Esophagus muscularis mucosa (tissue), 4 donors: ENCODE data around the gene PRDM1.

Experiments
- CTCF ChIP-seq, 3 experiments: fragments of 200-600 bp in 2 of 3; fragments of 450-650 bp in 1 of 3; sonication (generic) in 2 of 3; IDR thresholded peaks; one replicate each; pipeline ENCODE4 v1.5.1; 2017 to 2019; ENCODE audit warnings: antibody characterized with exemption in 3 of 3, mild to moderate bottlenecking in 2 of 3, moderate library complexity in 1 of 3
- EP300 ChIP-seq: sonication (generic); formaldehyde crosslinking; IDR thresholded peaks from one replicate; pipeline ENCODE4 v1.6.1; 2017; ENCODE audit warnings: antibody characterized with exemption
- POLR2AphosphoS5 ChIP-seq, 2 donors: sonication (generic); formaldehyde crosslinking; IDR thresholded peaks; one replicate each; pipeline ENCODE4 v1.6.1; 2017; ENCODE audit warnings: antibody characterized with exemption in 2 of 2

GRCh38 chr6:106113256-106113959 lies 27.3 kb downstream of the PRDM1 start:
- no peak for TF ChIP-seq CTCF (IDR thresholded peaks at IDR 0.05)
- no peak for TF ChIP-seq POLR2AphosphoS5 (IDR thresholded peaks at IDR 0.05)
- no peak for TF ChIP-seq EP300
